ENCODE data around the gene MROH7. TPM values are rescaled to one million over a fixed set of nuclear protein-coding genes. Genes with fewer than 3 reads are reported as not detected.

The MROH7 gene
- total RNA-seq, 1 experiment from 2014 or later = not detected

Other genes starting within 250 kb of the MROH7 start
- 6.5 and 8.6 TPM in 2 replicates for gene SSBP3, start 235.4 kb upstream of the MROH7 start, total RNA-seq (2022)
- gene ACOT11, start 93.6 kb upstream of the MROH7 start, total RNA-seq (2022) = 4.5 and 5.3 TPM in 2 replicates
- not detected in 2 replicates for gene FAM151A, start 18.3 kb upstream of the MROH7 start, total RNA-seq (2022)
- gene TTC4, start 74.1 kb downstream of the MROH7 start, total RNA-seq (2022) = 25.0 and 25.4 TPM in 2 replicates
- gene PARS2, start 122.7 kb downstream of the MROH7 start, total RNA-seq (2022) = 4.7 and 5.4 TPM in 2 replicates
- 3.0 and 3.1 TPM in 2 replicates for gene TTC22, start 159.5 kb downstream of the MROH7 start, total RNA-seq (2022)
- 126 and 135 TPM in 2 replicates for gene DHCR24, start 245.4 kb downstream of the MROH7 start, total RNA-seq (2022)